H9 (cell line): ENCODE data around the gene ZDHHC15. TPM values are rescaled to one million over a fixed set of nuclear protein-coding genes. Genes with fewer than 3 reads are reported as not detected.

Source experiments
- DNase-seq: peaks from one replicate; pipeline ENCODE4 v3.0.0-alpha.2; 2017
- H2AFZ ChIP-seq: one replicate; pipeline ENCODE4 v1.6.1; 2013; ENCODE audit warnings: mild to moderate bottlenecking, low read length, control low read depth, moderate library complexity
- H2AK5ac ChIP-seq: 2 replicates; pipeline ENCODE4 v1.6.1; 2013; ENCODE audit warnings: low read length, control low read depth, mixed read lengths; ENCODE audit not compliant: insufficient read length
- H2BK120ac ChIP-seq: one replicate; pipeline ENCODE4 v1.6.1; 2013; ENCODE audit warnings: low read depth, mild to moderate bottlenecking, low read length, control low read depth, inconsistent platforms; ENCODE audit not compliant: poor library complexity, severe bottlenecking
- H2BK12ac ChIP-seq: 2 replicates; pipeline ENCODE4 v1.6.1; 2013; ENCODE audit warnings: low read length, control low read depth, mixed read lengths, low read depth; ENCODE audit not compliant: insufficient read length
- H2BK15ac ChIP-seq: 2 replicates; pipeline ENCODE4 v1.6.1; 2013; ENCODE audit warnings: low read depth, low read length, control low read depth
- H2BK20ac ChIP-seq: one replicate; pipeline ENCODE4 v1.6.1; 2013; ENCODE audit warnings: low read depth, mild to moderate bottlenecking, low read length, control low read depth, inconsistent platforms; ENCODE audit not compliant: poor library complexity, severe bottlenecking
- H2BK5ac ChIP-seq: 2 replicates; pipeline ENCODE4 v1.6.1; 2013; ENCODE audit warnings: low read length, control low read depth, mixed read lengths; ENCODE audit not compliant: insufficient read length
- H3K14ac ChIP-seq: 2 replicates; pipeline ENCODE4 v1.6.1; 2013; ENCODE audit warnings: low read length, control low read depth; ENCODE audit not compliant: insufficient read depth
- H3K18ac ChIP-seq: 2 replicates; pipeline ENCODE4 v1.6.1; 2013; ENCODE audit warnings: low read depth, mild to moderate bottlenecking, mixed read lengths, low read length, control low read depth; ENCODE audit not compliant: insufficient read length
- H3K23ac ChIP-seq: 2 replicates; pipeline ENCODE4 v1.6.1; 2013; ENCODE audit warnings: low read length, control low read depth, mixed read lengths, low read depth; ENCODE audit not compliant: insufficient read length
- H3K23me2 ChIP-seq: 2 replicates; pipeline ENCODE4 v1.6.1; 2013; ENCODE audit warnings: low read depth, mild to moderate bottlenecking, mixed read lengths, low read length, control low read depth; ENCODE audit not compliant: insufficient read length, poor library complexity, severe bottlenecking
- H3K27ac ChIP-seq: 2 replicates; pipeline ENCODE4 v1.5.1; 2013; ENCODE audit warnings: low read length, control low read depth, mixed read lengths, low read depth; ENCODE audit not compliant: insufficient read length
- H3K27me3 ChIP-seq: 2 replicates; pipeline ENCODE4 v1.6.1; 2013; ENCODE audit warnings: low read length, control low read depth, inconsistent platforms; ENCODE audit not compliant: insufficient read depth
- H3K4ac ChIP-seq: 2 replicates; pipeline ENCODE4 v1.6.1; 2013; ENCODE audit warnings: low read depth, mild to moderate bottlenecking, control low read depth, inconsistent platforms, low read length, moderate library complexity
- H3K4me1 ChIP-seq: 2 replicates; pipeline ENCODE4 v1.6.1; 2013; ENCODE audit warnings: low read length, control low read depth, inconsistent platforms; ENCODE audit not compliant: insufficient read depth
- H3K4me2 ChIP-seq: 2 replicates; pipeline ENCODE4 v1.6.1; 2013; ENCODE audit warnings: low read length, control low read depth, mixed read lengths; ENCODE audit not compliant: insufficient read length, insufficient read depth
- H3K56ac ChIP-seq: 2 replicates; pipeline ENCODE4 v1.6.1; 2013; ENCODE audit warnings: low read depth, mild to moderate bottlenecking, mixed read lengths, low read length, control low read depth; ENCODE audit not compliant: insufficient read length
- H3K79me1 ChIP-seq: 2 replicates; pipeline ENCODE4 v1.6.1; 2013; ENCODE audit warnings: low read depth, mild to moderate bottlenecking, moderate library complexity, low read length, control low read depth, inconsistent platforms; ENCODE audit not compliant: insufficient read depth, poor library complexity, severe bottlenecking
- H3K79me2 ChIP-seq: 2 replicates; pipeline ENCODE4 v1.6.1; 2013; ENCODE audit warnings: low read length, control low read depth, inconsistent platforms; ENCODE audit not compliant: insufficient read depth
- H3K9ac ChIP-seq: 2 replicates; pipeline ENCODE4 v1.6.1; 2013; ENCODE audit warnings: low read length, control low read depth, mixed read lengths; ENCODE audit not compliant: insufficient read length; ENCODE audit errors: extremely low read depth
- H3K9me3 ChIP-seq: one replicate; pipeline ENCODE4 v1.6.1; 2013; ENCODE audit warnings: low read depth, low read length, inconsistent platforms; ENCODE audit not compliant: control insufficient read depth
- H3T11ph ChIP-seq: one replicate; pipeline ENCODE4 v1.6.1; 2013; ENCODE audit warnings: mild to moderate bottlenecking, low read length, control low read depth, inconsistent platforms
- H4K20me1 ChIP-seq: one replicate; pipeline ENCODE4 v1.6.1; 2013; ENCODE audit not compliant: control insufficient read depth, insufficient read length, insufficient read depth
- H4K5ac ChIP-seq: 2 replicates; pipeline ENCODE4 v1.6.1; 2013; ENCODE audit warnings: low read depth, mild to moderate bottlenecking, mixed read lengths, low read length, control low read depth; ENCODE audit not compliant: insufficient read length
- H4K8ac ChIP-seq: replicated peaks from 2 replicates; pipeline ENCODE4 v1.6.1; 2013; ENCODE audit warnings: low read length, control low read depth, mixed read lengths, low read depth; ENCODE audit not compliant: insufficient read length
- H4K91ac ChIP-seq: 2 replicates; pipeline ENCODE4 v1.6.1; 2013; ENCODE audit warnings: low read depth, mild to moderate bottlenecking, moderate library complexity, mixed read lengths, low read length, control low read depth; ENCODE audit not compliant: insufficient read length
- H3K27ac Mint-ChIP-seq, 3 experiments: 2 replicates in 2 of 3; 3 replicates in 1 of 3; pipeline ENCODE4 v1.8.0; 2020 to 2021; ENCODE audit warnings: mixed read lengths in 3 of 3, mild to moderate bottlenecking in 1 of 3, moderate library complexity in 1 of 3
- H3K27me3 Mint-ChIP-seq: 2 replicates; pipeline ENCODE4 v1.8.0; 2021; ENCODE audit warnings: low read depth, mild to moderate bottlenecking, moderate library complexity, mixed read lengths
- H3K36me3 Mint-ChIP-seq, 3 experiments: 2 replicates in 2 of 3; 3 replicates in 1 of 3; pipeline ENCODE4 v1.8.0; 2020 to 2021; ENCODE audit warnings: low read depth in 3 of 3, mixed read lengths in 3 of 3; ENCODE audit not compliant: insufficient read depth in 1 of 3
- H3K4me1 Mint-ChIP-seq, 2 experiments: 2 replicates each; pipeline ENCODE4 v1.8.0; 2020; ENCODE audit warnings: mixed read lengths in 2 of 2
- H3K4me3 Mint-ChIP-seq, 2 experiments: 2 replicates in 1 of 2; 3 replicates in 1 of 2; pipeline ENCODE4 v1.8.0; 2020 to 2021; ENCODE audit warnings: mild to moderate bottlenecking in 2 of 2, mixed read lengths in 2 of 2, moderate library complexity in 1 of 2
- H3K9me3 Mint-ChIP-seq, 2 experiments: 2 replicates in 1 of 2; 3 replicates in 1 of 2; pipeline ENCODE4 v1.8.0; 2020; ENCODE audit warnings: mild to moderate bottlenecking in 2 of 2, mixed read lengths in 2 of 2, moderate library complexity in 1 of 2
- CTCF ChIP-seq: fragments of 200-600 bp; sonication (generic); conservative IDR thresholded peaks from 3 replicates; pipeline ENCODE4 v1.8.0; 2021; ENCODE audit warnings: antibody characterized with exemption, mild to moderate bottlenecking
- WGBS: extraction: QIAGEN DNeasy Blood & Tissue Kit; methylation state at CpG from one replicate; pipeline ENCODE4 v1.1.7; 2013; ENCODE audit warnings: missing lambda C conversion rate, low lambda C conversion rate, mixed read lengths; ENCODE audit not compliant: insufficient read length; ENCODE audit errors: extremely low coverage; 5-methylcytosine and 5-hydroxymethylcytosine counted together
- total RNA-seq: library from RNA; stranded (reverse); gene quantifications from 2 replicates; pipeline ENCODE4 v1.2.1, GENCODE V29; 2021

Gene ZDHHC15
- total RNA-seq, 1 experiment from 2014 or later, result 2.7 TPM

- H3K14ac ChIP-seq, result no peak overlapping the region
- no CpG with 5 or more reads among the region's 2 CpGs for WGBS
- peaks cover 0 to 6% (median 3%) of the 10 kb centered on the region in 3 experiments; a peak in 4 of 7 replicates for H3K36me3 Mint-ChIP-seq
- H2BK12ac ChIP-seq, result no peak overlapping the region
- H3K27ac ChIP-seq, result no peak overlapping the region
- no peak overlapping the region for H4K91ac ChIP-seq
- H3K79me1 ChIP-seq, result no peaks in the 10 kb centered on the region
- no peak overlapping the region for H3K18ac ChIP-seq
- H3K9me3 ChIP-seq, result peaks cover 29% of the 10 kb centered on the region
- no peaks in the 10 kb centered on the region for H3K23me2 ChIP-seq
- H2AFZ ChIP-seq, result no peak overlapping the region
- no peak overlapping the region for H3K27ac Mint-ChIP-seq
- no peak overlapping the region for H2AK5ac ChIP-seq
- no peak for TF ChIP-seq CTCF
- no peak overlapping the region for H4K5ac ChIP-seq
- H3K23ac ChIP-seq, result no peak overlapping the region
- H2BK120ac ChIP-seq, result no peak overlapping the region
- no peak overlapping the region for H2BK15ac ChIP-seq
- H3K4ac ChIP-seq, result no peak overlapping the region
- no peak overlapping the region for H3T11ph ChIP-seq
- no peak overlapping the region for H2BK20ac ChIP-seq
- no peak overlapping the region for H2BK5ac ChIP-seq
- H4K20me1 ChIP-seq, result no peaks in the 10 kb centered on the region
- H3K27me3 ChIP-seq, result no peaks in the 10 kb centered on the region
- H3K56ac ChIP-seq, result no peak overlapping the region
- H3K4me1 Mint-ChIP-seq, result peaks cover 9 to 11% of the 10 kb centered on the region in 2 experiments
- peaks cover 76 to 77% of the 10 kb centered on the region in 2 experiments for H3K9me3 Mint-ChIP-seq
- H3K4me1 ChIP-seq, result no peaks in the 10 kb centered on the region
- no peak overlapping the region for H3K9ac ChIP-seq
- no peak overlapping the region for H3K4me3 Mint-ChIP-seq
- H3K79me2 ChIP-seq, result no peaks in the 10 kb centered on the region
- H4K8ac ChIP-seq, result no peak overlapping the region
- H3K27me3 Mint-ChIP-seq, result peaks cover 2% of the 10 kb centered on the region; the same call in 1 of the 2 replicates
- H3K4me2 ChIP-seq, result no peak overlapping the region
- DNase-seq, result no peak
These were observed 24.1 kb upstream of the ZDHHC15 start for GRCh38 chrX:75546724-75547511.
